Smooth muscle cell (in vitro differentiated cells): ENCODE measurements around the gene EFNA5. TPM values are rescaled to one million over a fixed set of nuclear protein-coding genes. Genes with fewer than 3 reads are reported as not detected.

Experiments
- DNase-seq: peaks from one replicate; lab custom pipeline; 2025; ENCODE audit not compliant: unreplicated experiment; lab: John Stamatoyannopoulos, UW
- H2AFZ ChIP-seq: fragments of 200-600 bp; sonication (generic); 2 replicates; pipeline ENCODE4 v1.6.0; 2016; ENCODE audit warnings: antibody characterized with exemption, low read depth, mild to moderate bottlenecking
- H3F3A ChIP-seq: fragments of 200-600 bp; sonication (generic); 2 replicates; pipeline ENCODE4 v1.6.0; 2017; ENCODE audit warnings: antibody characterized with exemption, low read depth
- H3K27ac ChIP-seq: fragments of 200-600 bp; sonication (generic); 2 replicates; pipeline ENCODE4 v1.5.1; 2016; ENCODE audit warnings: low read depth, mild to moderate bottlenecking
- H3K27me3 ChIP-seq: fragments of 200-600 bp; sonication (generic); 2 replicates; pipeline ENCODE4 v1.6.1; 2016; ENCODE audit warnings: low read depth, mild to moderate bottlenecking
- H3K36me3 ChIP-seq: fragments of 200-600 bp; sonication (generic); 2 replicates; pipeline ENCODE4 v1.5.1; 2016; ENCODE audit warnings: low read depth
- H3K4me1 ChIP-seq: fragments of 200-600 bp; sonication (generic); 2 replicates; pipeline ENCODE4 v1.5.1; 2016; ENCODE audit warnings: low read depth
- H3K4me2 ChIP-seq: fragments of 200-600 bp; sonication (generic); 2 replicates; pipeline ENCODE4 v1.6.0; 2016; ENCODE audit warnings: mild to moderate bottlenecking
- H3K4me3 ChIP-seq: fragments of 200-600 bp; sonication (generic); 2 replicates; pipeline ENCODE4 v1.5.1; 2016; ENCODE audit warnings: mild to moderate bottlenecking
- H3K79me2 ChIP-seq: fragments of 200-600 bp; sonication (generic); 2 replicates; pipeline ENCODE4 v1.6.0; 2016; ENCODE audit warnings: low read depth, mild to moderate bottlenecking
- H3K9ac ChIP-seq: fragments of 200-600 bp; sonication (generic); 2 replicates; pipeline ENCODE4 v1.6.0; 2016; ENCODE audit warnings: low read depth
- H3K9me3 ChIP-seq: fragments of 200-600 bp; sonication (generic); replicated peaks from 2 replicates; pipeline ENCODE4 v1.5.1; 2016; ENCODE audit warnings: low read depth
- H4K20me1 ChIP-seq: fragments of 200-600 bp; sonication (generic); 2 replicates; pipeline ENCODE4 v1.6.0; 2016; ENCODE audit warnings: low read depth
- WGBS: methylation state at CpG from one replicate; pipeline ENCODE4 v1.1.7; 2016; ENCODE audit warnings: low lambda C conversion rate; 5-methylcytosine and 5-hydroxymethylcytosine counted together
- polyA plus RNA-seq: library from polyadenylated mRNA; unstranded; fragments of >200 nt; fragmentation: Nextera tagmentation; extraction: Ambion mirVana; gene quantifications from 2 replicates; pipeline ENCODE4 v1.2.1, GENCODE V29; 2016
- total RNA-seq: library from RNA; depleted of rRNA; stranded (reverse); fragments of >200 nt; gene quantifications from 2 replicates; pipeline ENCODE4 v1.2.3, GENCODE V29; 2014
- TF ChIP-seq, protein P1 (sequence below): fragments of 200-600 bp; sonication (generic); IDR thresholded peaks from 2 replicates; pipeline ENCODE4 v1.5.1; 2017; ENCODE audit warnings: borderline replicate concordance, mild to moderate bottlenecking, antibody characterized with exemption; ENCODE audit not compliant: insufficient read depth, poor library complexity, severe bottlenecking

Gene EFNA5
- total and polyA plus RNA-seq, 2 experiments from 2014 or later = 0.32 to 8.8 TPM

DNA sequence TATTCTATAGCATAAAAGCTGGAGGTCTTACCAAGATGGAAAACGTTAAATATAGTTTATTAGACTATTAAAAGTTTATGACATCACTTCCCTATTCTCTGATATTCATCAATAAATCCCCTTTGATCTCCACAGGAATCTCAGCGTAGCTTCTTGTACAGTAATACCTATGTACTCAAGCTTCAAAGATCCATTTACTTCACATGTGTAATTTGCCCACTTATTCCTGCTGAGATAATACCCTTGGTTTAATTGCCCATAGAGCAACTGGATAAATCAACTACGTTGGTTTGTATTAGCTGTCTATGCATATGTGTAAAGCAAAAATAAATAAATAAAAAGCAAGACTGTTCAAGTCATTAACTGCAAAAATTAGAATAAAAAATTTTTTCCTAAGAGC is 219.7 kb downstream of the EFNA5 start:
- 88% methylated on average over 3 of the region's 3 CpGs for WGBS
- no peak overlapping the region for H3K9ac ChIP-seq

DNA sequence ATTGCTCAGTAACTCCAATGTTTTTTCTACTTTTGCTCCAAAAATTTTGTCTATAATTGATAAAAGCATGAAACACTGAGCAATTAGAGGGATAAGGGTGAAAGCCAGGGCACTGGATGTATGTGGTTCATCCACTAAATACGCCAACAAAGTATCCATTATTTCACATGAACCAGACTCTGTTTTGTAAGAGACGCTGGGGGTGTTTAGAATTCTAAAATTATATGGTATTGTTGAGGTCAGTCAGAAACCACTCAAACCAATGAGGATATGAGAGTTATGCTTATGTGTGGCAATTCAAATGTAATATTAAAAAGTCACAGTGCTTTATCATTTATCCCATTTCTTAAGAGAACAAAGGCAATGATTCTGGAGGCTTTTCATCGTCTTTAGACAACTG is 220.2 kb downstream of the EFNA5 start:
- Histone ChIP-seq H4K20me1 (no peaks in the 10 kb centered on the region), H2AFZ (no peak overlapping the region), H3K27ac (no peak overlapping the region), H3K4me2 (no peak overlapping the region), H3F3A (no peaks in the 10 kb centered on the region), H3K4me1 (peaks cover 14% of the 10 kb centered on the region), H3K9ac (no peak overlapping the region), H3K36me3 (no peaks in the 10 kb centered on the region), H3K79me2 (no peaks in the 10 kb centered on the region), H3K27me3 (no peaks in the 10 kb centered on the region), H3K4me3 (no peak overlapping the region), H3K9me3 (no peaks in the 10 kb centered on the region)
- TF ChIP-seq, protein P1, sequence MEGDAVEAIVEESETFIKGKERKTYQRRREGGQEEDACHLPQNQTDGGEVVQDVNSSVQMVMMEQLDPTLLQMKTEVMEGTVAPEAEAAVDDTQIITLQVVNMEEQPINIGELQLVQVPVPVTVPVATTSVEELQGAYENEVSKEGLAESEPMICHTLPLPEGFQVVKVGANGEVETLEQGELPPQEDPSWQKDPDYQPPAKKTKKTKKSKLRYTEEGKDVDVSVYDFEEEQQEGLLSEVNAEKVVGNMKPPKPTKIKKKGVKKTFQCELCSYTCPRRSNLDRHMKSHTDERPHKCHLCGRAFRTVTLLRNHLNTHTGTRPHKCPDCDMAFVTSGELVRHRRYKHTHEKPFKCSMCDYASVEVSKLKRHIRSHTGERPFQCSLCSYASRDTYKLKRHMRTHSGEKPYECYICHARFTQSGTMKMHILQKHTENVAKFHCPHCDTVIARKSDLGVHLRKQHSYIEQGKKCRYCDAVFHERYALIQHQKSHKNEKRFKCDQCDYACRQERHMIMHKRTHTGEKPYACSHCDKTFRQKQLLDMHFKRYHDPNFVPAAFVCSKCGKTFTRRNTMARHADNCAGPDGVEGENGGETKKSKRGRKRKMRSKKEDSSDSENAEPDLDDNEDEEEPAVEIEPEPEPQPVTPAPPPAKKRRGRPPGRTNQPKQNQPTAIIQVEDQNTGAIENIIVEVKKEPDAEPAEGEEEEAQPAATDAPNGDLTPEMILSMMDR = no peak
- WGBS = 84% methylated on average over 3 of the region's 3 CpGs
- DNase-seq = no peak

More for the DNA sequence above, 219.7 kb downstream of the EFNA5 start:
- no peaks in the 10 kb centered on the region for H3K9me3 ChIP-seq
- peaks cover 19% of the 10 kb centered on the region for H3K4me1 ChIP-seq
- no peak overlapping the region for H2AFZ ChIP-seq
- no peaks in the 10 kb centered on the region for H3K79me2 ChIP-seq
- no peak for DNase-seq
- H3K4me3 ChIP-seq = no peak overlapping the region
- no peak overlapping the region for H3K4me2 ChIP-seq
- no peaks in the 10 kb centered on the region for H3K36me3 ChIP-seq
- TF ChIP-seq, protein P1 = no peak
- no peaks in the 10 kb centered on the region for H3K27me3 ChIP-seq
- no peaks in the 10 kb centered on the region for H3F3A ChIP-seq
- no peak overlapping the region for H3K27ac ChIP-seq
- H4K20me1 ChIP-seq = no peaks in the 10 kb centered on the region

DNA sequence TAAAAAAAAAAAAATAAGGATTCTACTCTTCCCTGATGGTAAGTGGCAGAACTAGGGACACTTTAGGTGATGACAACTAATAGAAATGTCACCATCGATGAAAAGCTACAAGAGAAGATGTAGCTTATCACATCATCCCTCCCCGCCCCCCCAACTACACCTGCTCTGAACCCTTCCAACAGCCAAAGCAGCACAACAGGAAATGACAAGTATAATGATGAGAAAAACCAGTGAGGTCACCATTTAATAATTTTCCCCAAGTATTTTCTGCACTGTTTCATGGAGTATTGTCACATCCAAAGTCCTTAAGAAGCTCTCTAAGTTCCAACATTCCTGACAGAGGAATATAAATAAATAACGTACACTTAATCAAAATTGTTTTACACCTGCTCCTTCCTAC is 221.4 kb downstream of the EFNA5 start:
- H3K4me3 ChIP-seq = no peak overlapping the region
- H3K9me3 ChIP-seq = no peaks in the 10 kb centered on the region
- no peak overlapping the region for H3K9ac ChIP-seq
- TF ChIP-seq, protein P1 = no peak
- no peaks in the 10 kb centered on the region for H3K27me3 ChIP-seq
- no peaks in the 10 kb centered on the region for H3F3A ChIP-seq
- H3K4me1 ChIP-seq = peaks cover 8% of the 10 kb centered on the region
- H3K27ac ChIP-seq = no peak overlapping the region
- 94% methylated on average over 3 of the region's 3 CpGs for WGBS
- no peaks in the 10 kb centered on the region for H4K20me1 ChIP-seq
- no peaks in the 10 kb centered on the region for H3K36me3 ChIP-seq
- DNase-seq = no peak
- no peak overlapping the region for H2AFZ ChIP-seq
- H3K4me2 ChIP-seq = no peak overlapping the region
- H3K79me2 ChIP-seq = no peaks in the 10 kb centered on the region

DNA sequence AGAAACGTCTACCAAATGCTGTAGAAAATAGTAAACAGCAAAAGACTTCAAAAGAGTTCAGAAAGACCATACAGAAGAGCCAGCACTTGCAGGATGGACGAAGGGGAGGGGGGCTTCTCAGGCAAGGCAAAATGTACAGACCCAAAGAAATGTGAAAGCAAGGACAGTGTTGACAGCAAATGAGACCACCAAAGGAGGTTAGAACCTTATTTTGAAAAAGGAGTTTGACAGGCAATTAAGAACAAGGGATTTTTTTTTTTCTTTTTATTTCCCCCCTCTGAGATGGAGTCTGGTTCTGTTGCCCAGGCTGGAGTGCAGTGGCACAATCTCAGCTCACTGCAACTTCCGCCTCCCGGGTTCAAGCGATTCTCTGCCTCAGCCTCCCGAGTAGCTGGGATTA is 223.2 kb downstream of the EFNA5 start:
- Histone ChIP-seq H3K4me1 (peaks cover 8% of the 10 kb centered on the region), H3K79me2 (no peaks in the 10 kb centered on the region), H2AFZ (no peak overlapping the region), H3K27ac (no peak overlapping the region), H4K20me1 (no peaks in the 10 kb centered on the region), H3K4me2 (no peak overlapping the region), H3K4me3 (no peak overlapping the region), H3K36me3 (no peaks in the 10 kb centered on the region), H3K9me3 (no peaks in the 10 kb centered on the region), H3F3A (no peaks in the 10 kb centered on the region), H3K27me3 (no peaks in the 10 kb centered on the region), H3K9ac (no peak overlapping the region)
- WGBS = 88% methylated on average over 6 of the region's 6 CpGs
- TF ChIP-seq, protein P1 = no peak
- DNase-seq = no peak
